K562 (cell line): Measurements from ENCODE around the gene TBRG4. TPM values are rescaled to one million over a fixed set of nuclear protein-coding genes. Genes with fewer than 3 reads are reported as not detected.
A peak's percentile ranks its signal among the peaks of the same experiment; 100 is the strongest.

Experiments used
- ATAC-seq: fragments of 200-7000 bp; cut with Tn5 transposase; 3 replicates; pipeline ENCODE4 v1.9.1; 2020; ENCODE audit warnings: moderate library complexity
- BruUV-seq: library from RNA; stranded (reverse); fragments of 400-500 nt; replicated peaks from 2 replicates; lab custom pipeline; 2021; lab: Mats Ljungman, UMichigan
- CTCF ChIA-PET: fragments of 300-600 bp; formaldehyde crosslinking; extraction: SDS; loops from one replicate; lab custom pipeline; 2021; ENCODE audit warnings: low intra/inter-chr PET ratio; lab: Yijun Ruan, JAX
- POLR2A ChIA-PET: fragments of 300-600, 350-650 bp; sonication (Branson Sonifier 250); formaldehyde crosslinking; extraction: SDS; loops from one replicate; lab custom pipeline; 2021; ENCODE audit warnings: antibody characterized with exemption, inconsistent platforms; lab: Yijun Ruan, JAX
- DNase-seq, 4 experiments: peaks; one replicate each; pipeline versions ENCODE4 v3.0.0 to v3.0.0-alpha.2; 2011 to 2018; ENCODE audit warnings: low spot score in 3 of 4, mixed read lengths in 3 of 4; ENCODE audit errors: extremely low read depth in 1 of 4
- FAIRE-seq: peaks from 2 replicates; lab custom pipeline; 2011; peaks lifted over from hg19 to GRCh38; lab: Jason Lieb, UNC
- H2AFZ ChIP-seq: 2 replicates; pipeline ENCODE4 v1.6.0; 2011; ENCODE audit warnings: low read depth, low read length, control low read depth, inconsistent platforms
- H3K27ac ChIP-seq: fragments of 200-600 bp; 3 replicates; pipeline ENCODE4 v1.8.0; 2011; ENCODE audit warnings: low read depth, mild to moderate bottlenecking, control low read depth, inconsistent platforms, low read length, moderate library complexity, mixed read lengths; ENCODE audit errors: extremely low read depth
- H3K27me3 ChIP-seq, 2 experiments: fragments of 300-600 bp in 1 of 2; 2 replicates in 1 of 2; 3 replicates in 1 of 2; pipeline versions ENCODE4 v1.6.0 to v1.8.0; 2011; ENCODE audit warnings: inconsistent platforms in 2 of 2, low read length in 2 of 2, mild to moderate bottlenecking in 1 of 2, mixed read lengths in 1 of 2, moderate library complexity in 1 of 2; ENCODE audit not compliant: control insufficient read depth in 2 of 2, insufficient read depth in 2 of 2
- H3K36me3 ChIP-seq: fragments of 300-600 bp; 3 replicates; pipeline ENCODE4 v1.8.0; 2011; ENCODE audit warnings: mild to moderate bottlenecking, low read length, inconsistent platforms; ENCODE audit not compliant: control insufficient read depth, insufficient read depth
- H3K4me1 ChIP-seq, 2 experiments: fragments of 200-600 bp in 1 of 2; replicated peaks in 1 of 2; 2 replicates in 1 of 2; 3 replicates in 1 of 2; pipeline versions ENCODE4 v1.5.1 to v1.8.0; 2011; ENCODE audit warnings: inconsistent platforms in 2 of 2, low read length in 2 of 2, mild to moderate bottlenecking in 1 of 2, mixed read lengths in 1 of 2, moderate library complexity in 1 of 2; ENCODE audit not compliant: control insufficient read depth in 2 of 2, insufficient read depth in 2 of 2
- H3K4me2 ChIP-seq: 2 replicates; pipeline ENCODE4 v1.6.1; 2011; ENCODE audit warnings: low read length, control low read depth, inconsistent platforms, mixed read lengths; ENCODE audit not compliant: insufficient read depth
- H3K4me3 ChIP-seq: fragments of 200-600 bp; sonication (generic), shearing (Covaris generic); 2 replicates; pipeline ENCODE4 v1.5.1; 2016; ENCODE audit warnings: control low read depth, inconsistent platforms
- H3K79me2 ChIP-seq: fragments of 200-600 bp; 3 replicates; pipeline ENCODE4 v1.8.0; 2011; ENCODE audit warnings: low read length, inconsistent platforms; ENCODE audit not compliant: control insufficient read depth, insufficient read depth
- H3K9ac ChIP-seq, 2 experiments: 2 replicates each; pipeline versions ENCODE4 v1.6.0 to v1.6.1; 2011; ENCODE audit warnings: low read depth in 2 of 2, low read length in 2 of 2, control low read depth in 1 of 2, inconsistent platforms in 1 of 2, mild to moderate bottlenecking in 1 of 2, mixed read lengths in 1 of 2; ENCODE audit not compliant: insufficient read depth in 1 of 2
- H3K9me1 ChIP-seq: one replicate; pipeline ENCODE4 v1.6.0; 2011; ENCODE audit warnings: inconsistent platforms, mild to moderate bottlenecking, low read length, moderate library complexity; ENCODE audit not compliant: control insufficient read depth, insufficient read depth
- H3K9me3 ChIP-seq: replicated peaks from 2 replicates; pipeline ENCODE4 v1.5.1; 2011; ENCODE audit warnings: low read depth, low read length, inconsistent platforms; ENCODE audit not compliant: control insufficient read depth, insufficient read depth
- H4K20me1 ChIP-seq: replicated peaks from 2 replicates; pipeline ENCODE4 v1.6.1; 2011; ENCODE audit warnings: low read length, inconsistent platforms, mixed read lengths; ENCODE audit not compliant: control insufficient read depth, insufficient read depth
- AFF1 ChIP-seq, 2 experiments: fragments of 450-650 bp; IDR thresholded peaks; 2 replicates each; pipeline ENCODE4 v1.6.1; 2018; ENCODE audit warnings: mild to moderate bottlenecking in 2 of 2, low read depth in 1 of 2; ENCODE audit not compliant: partially characterized antibody in 2 of 2
- ATF1 ChIP-seq, 2 experiments: fragments of 450-650 bp in 1 of 2; IDR thresholded peaks; 2 replicates each; pipeline ENCODE4 v1.6.1; 2016; ENCODE audit warnings: missing compliant biosample characterization in 1 of 2, missing genetic modification characterization in 1 of 2
- CXXC5 ChIP-seq: fragments of 250-450 bp; sonication (Bioruptor Pico); IDR thresholded peaks from 2 replicates; pipeline ENCODE4 v1.8.0; 2022; ENCODE audit warnings: inconsistent platforms, mild to moderate bottlenecking, moderate library complexity
- EZH2 ChIP-seq: IDR thresholded peaks from 2 replicates; pipeline ENCODE4 v1.6.1; 2012; ENCODE audit warnings: low read depth, mild to moderate bottlenecking, inconsistent platforms, low read length, borderline replicate concordance
- GABPB2 ChIP-seq: fragments of 250-450 bp; sonication (Bioruptor Pico); conservative IDR thresholded peaks from 2 replicates; pipeline ENCODE4 v1.5.1; 2021; ENCODE audit warnings: mild to moderate bottlenecking
- HNRNPUL1 ChIP-seq: fragments of 200-400 bp; formaldehyde crosslinking; IDR thresholded peaks from 2 replicates; pipeline ENCODE4 v1.6.1; 2017; ENCODE audit warnings: low read length
- POLR2A ChIP-seq: fragments of 450-650 bp; conservative IDR thresholded peaks from 2 replicates; pipeline ENCODE4 v1.6.1; 2016
- POLR2AphosphoS2 ChIP-seq: IDR thresholded peaks from 2 replicates; pipeline ENCODE4 v1.6.1; 2012; ENCODE audit warnings: low read length, improper control_type of control experiment
- SMC3 ChIP-seq: conservative IDR thresholded peaks from 2 replicates; pipeline ENCODE4 v1.6.1; 2011; ENCODE audit warnings: low read depth, low read length, improper control_type of control experiment; ENCODE audit not compliant: insufficient read depth
- TCF7 ChIP-seq: sonication (generic); IDR thresholded peaks from 2 replicates; pipeline ENCODE4 v1.6.1; 2016; ENCODE audit warnings: antibody characterized with exemption, borderline replicate concordance
- ZNF592 ChIP-seq: fragments of 450-650 bp; IDR thresholded peaks from 2 replicates; pipeline ENCODE4 v1.6.1; 2017; ENCODE audit warnings: antibody characterized with exemption, mild to moderate bottlenecking
- ZNF717 ChIP-seq: fragments of 250-450 bp; sonication (Bioruptor Pico); IDR thresholded peaks from 2 replicates; pipeline ENCODE4 v1.5.0; 2021
- WGBS: fragments of 100-300 bp; shearing (Covaris generic); methylation state at CpG from one replicate; pipeline ENCODE4 v1.1.6; 2016; ENCODE audit warnings: low coverage, mixed read lengths; ENCODE audit not compliant: insufficient coverage; ENCODE audit errors: missing lambda C conversion rate; 5-methylcytosine and 5-hydroxymethylcytosine counted together
- in situ Hi-C: fragments of 300-500 bp; cut with MboI; formaldehyde crosslinking; loops from 4 replicates; pipeline ENCODE4 v1.15.0; 2018; ENCODE audit warnings: inconsistent platforms, mixed read lengths
- intact Hi-C: fragments of 100-400 bp; cut with micrococcal nuclease; formaldehyde crosslinking; loops from 2 replicates; pipeline ENCODE4 v1.14.2; 2022
- polyA plus RNA-seq, 8 experiments: library from polyadenylated mRNA; depleted of rRNA in 4 of 8; stranded (reverse) in 5 of 8; unstranded in 3 of 8; fragments of >200 nt; fragmentation: Nextera tagmentation in 2 of 8; fragmentation: Illumina TruSeq in 1 of 8; extraction: Ambion mirVana in 2 of 8; extraction: Trizol in 1 of 8; gene quantifications; 2 replicates each; pipeline versions ENCODE4 v1.2.1 to v1.2.3, GENCODE V29; 2011 to 2014; ENCODE audit warnings: inconsistent platforms in 1 of 8, missing spikeins in 1 of 8
- total RNA-seq, 7 experiments: library from RNA; depleted of rRNA in 6 of 7; stranded (reverse); fragments of >200 nt in 6 of 7; fragmentation: Illumina TruSeq in 2 of 7; extraction: Trizol in 2 of 7; gene quantifications; 2 replicates each; pipeline versions ENCODE4 v1.2.1 to v1.2.3, GENCODE V29; 2011 to 2021; ENCODE audit warnings: low replicate concordance in 1 of 7

Gene TBRG4
- total and polyA plus RNA-seq, 9 of the 15 experiments (the other 6 are each of a cell fraction or from before 2014, with no cell fraction given): 11.2 to 322 (median 216) TPM

- DNase-seq: no peak
- ChIA-PET CTCF (no interaction called here), POLR2A (interaction anchor here (0.6 to 4.9 kb wide), 5 partner anchors 10 to 581 kb away, joined by 3 to 23 read pairs (median 3); partner anchors contain the start of gene TBRG4)
- no TSS peak for BruUV-seq
- Histone ChIP-seq H4K20me1 (no peaks in the 10 kb centered on the region), H3K79me2 (no peaks in the 10 kb centered on the region), H2AFZ (peak overlapping the region; percentile 27; the same call in 1 of the 2 replicates), H3K9me1 (no peaks in the 10 kb centered on the region), H3K4me1 (peaks cover 0 to 27% of the 10 kb centered on the region in 2 experiments; a peak in 3 of 5 replicates), H3K4me2 (no peak overlapping the region), H3K27ac (no peak overlapping the region), H3K9ac (peak overlapping the region in 1 of 2 experiments; percentile 76; a peak in 2 of 4 replicates), H3K4me3 (no peak overlapping the region), H3K27me3 (no peaks in the 10 kb centered on the region), H3K36me3 (no peaks in the 10 kb centered on the region), H3K9me3 (no peaks in the 10 kb centered on the region)
- no peak; the same call in 2 of the 3 replicates for ATAC-seq
- WGBS: 58% methylated on average over 13 of the region's 16 CpGs
- intact Hi-C loops: no loop called here
- no peak for FAIRE-seq
- in situ Hi-C loops: no loop called here
- no peak for TF ChIP-seq AFF1 (IDR thresholded peaks at IDR 0.05; ENCODE audit: low read depth in 1 of 2, partially characterized antibody in 2 of 2)
- TF ChIP-seq POLR2AphosphoS2: no peak
- TF ChIP-seq EZH2: no peak
- no peak for TF ChIP-seq CXXC5 (CRISPR knock-in tag)
- TF ChIP-seq GABPB2: no peak
- no peak for TF ChIP-seq ZNF592
- no peak for TF ChIP-seq ZNF717 (CRISPR knock-in tag)
- TF ChIP-seq HNRNPUL1: no peak
- TF ChIP-seq TCF7: no peak
- TF ChIP-seq ATF1 (CRISPR knock-in tag; IDR thresholded peaks at IDR 0.05): no peak
- no peak for TF ChIP-seq ATF1 (tag; IDR thresholded peaks at IDR 0.05)
- no peak for TF ChIP-seq SMC3
- no peak for TF ChIP-seq POLR2A
Measured at GRCh38 chr7:45122975-45123860, 11.7 kb upstream of the TBRG4 start.
